ENCODE data around the gene FAM237B.

The FAM237B gene

GRCh38 chr7:90320014-90320413, 1.1 kb downstream of the FAM237B start:
- no peak overlapping the region for H3K4me3 ChIP-seq (ENCODE audit: low read length)

GRCh38 chr7:90313907-90314306, 7.2 kb downstream of the FAM237B start:
- TF ChIP-seq ZNF274 (IDR thresholded peaks at IDR 0.05; ENCODE audit: low read depth, low read length) = no peak
- H3K4me3 ChIP-seq (ENCODE audit: low read length) = no peak overlapping the region

More at GRCh38 chr7:90320014-90320413, 1.1 kb downstream of the FAM237B start:
- TF ChIP-seq ZNF274 (IDR thresholded peaks at IDR 0.05; ENCODE audit: low read depth, low read length) = no peak

GRCh38 chr7:90312745-90313144, 8.4 kb downstream of the FAM237B start:
- TF ChIP-seq ZNF274 (IDR thresholded peaks at IDR 0.05; ENCODE audit: low read depth, low read length) = no peak

GRCh38 chr7:90311175-90311574, 9.9 kb downstream of the FAM237B start:
- no peak for TF ChIP-seq ZNF274 (IDR thresholded peaks at IDR 0.05; ENCODE audit: low read depth, low read length)
- H3K4me3 ChIP-seq (ENCODE audit: low read length) = no peak overlapping the region

More at GRCh38 chr7:90312745-90313144, 8.4 kb downstream of the FAM237B start:
- H3K4me3 ChIP-seq (ENCODE audit: low read length) = no peak overlapping the region

GRCh38 chr7:90309872-90310271, 11.2 kb downstream of the FAM237B start:
- TF ChIP-seq ZNF274 (IDR thresholded peaks at IDR 0.05; ENCODE audit: low read depth, low read length) = no peak
- H3K4me3 ChIP-seq (ENCODE audit: low read length) = no peak overlapping the region

- no peak for TF ChIP-seq ZNF274 (IDR thresholded peaks at IDR 0.05; ENCODE audit: low read depth, low read length)
- no peak overlapping the region for H3K4me3 ChIP-seq (ENCODE audit: low read length)
These were observed 17.9 kb downstream of the FAM237B start for GRCh38 chr7:90303241-90303640.

GRCh38 chr7:90298145-90299038, 22.7 kb downstream of the FAM237B start:
- TF ChIP-seq ZNF274 (IDR thresholded peaks at IDR 0.05; ENCODE audit: low read depth, low read length) = no peak
- no peak overlapping the region for H3K4me3 ChIP-seq (ENCODE audit: low read length)

- H3K4me3 ChIP-seq (ENCODE audit: low read length) = no peak overlapping the region
- no peak for TF ChIP-seq ZNF274 (IDR thresholded peaks at IDR 0.05; ENCODE audit: low read depth, low read length)
These were observed 30.6 kb downstream of the FAM237B start for GRCh38 chr7:90290244-90291113.

GRCh38 chr7:90288154-90288553, 33.0 kb downstream of the FAM237B start:
- TF ChIP-seq ZNF274 (IDR thresholded peaks at IDR 0.05; ENCODE audit: low read depth, low read length) = no peak
- H3K4me3 ChIP-seq (ENCODE audit: low read length) = no peak overlapping the region

- H3K4me3 ChIP-seq (ENCODE audit: low read length) = no peak overlapping the region
- TF ChIP-seq ZNF274 (IDR thresholded peaks at IDR 0.05; ENCODE audit: low read depth, low read length) = no peak
These were observed 44.9 kb downstream of the FAM237B start for GRCh38 chr7:90276033-90276728.

- no peak overlapping the region for H3K4me3 ChIP-seq (ENCODE audit: low read length)
- no peak for TF ChIP-seq ZNF274 (IDR thresholded peaks at IDR 0.05; ENCODE audit: low read depth, low read length)
These were observed 46.9 kb downstream of the FAM237B start for GRCh38 chr7:90274161-90274560.

- TF ChIP-seq ZNF274 (IDR thresholded peaks at IDR 0.05; ENCODE audit: low read depth, low read length) = no peak
- H3K4me3 ChIP-seq (ENCODE audit: low read length) = no peak overlapping the region
These were observed 48.9 kb downstream of the FAM237B start for GRCh38 chr7:90272242-90272641.

GRCh38 chr7:90271753-90272152, 49.4 kb downstream of the FAM237B start:
- no peak for TF ChIP-seq ZNF274 (IDR thresholded peaks at IDR 0.05; ENCODE audit: low read depth, low read length)
- H3K4me3 ChIP-seq (ENCODE audit: low read length) = no peak overlapping the region

Measured in GM08714 (cell line).